ENCODE data around the gene ECI1.

The ECI1 gene

DNA sequence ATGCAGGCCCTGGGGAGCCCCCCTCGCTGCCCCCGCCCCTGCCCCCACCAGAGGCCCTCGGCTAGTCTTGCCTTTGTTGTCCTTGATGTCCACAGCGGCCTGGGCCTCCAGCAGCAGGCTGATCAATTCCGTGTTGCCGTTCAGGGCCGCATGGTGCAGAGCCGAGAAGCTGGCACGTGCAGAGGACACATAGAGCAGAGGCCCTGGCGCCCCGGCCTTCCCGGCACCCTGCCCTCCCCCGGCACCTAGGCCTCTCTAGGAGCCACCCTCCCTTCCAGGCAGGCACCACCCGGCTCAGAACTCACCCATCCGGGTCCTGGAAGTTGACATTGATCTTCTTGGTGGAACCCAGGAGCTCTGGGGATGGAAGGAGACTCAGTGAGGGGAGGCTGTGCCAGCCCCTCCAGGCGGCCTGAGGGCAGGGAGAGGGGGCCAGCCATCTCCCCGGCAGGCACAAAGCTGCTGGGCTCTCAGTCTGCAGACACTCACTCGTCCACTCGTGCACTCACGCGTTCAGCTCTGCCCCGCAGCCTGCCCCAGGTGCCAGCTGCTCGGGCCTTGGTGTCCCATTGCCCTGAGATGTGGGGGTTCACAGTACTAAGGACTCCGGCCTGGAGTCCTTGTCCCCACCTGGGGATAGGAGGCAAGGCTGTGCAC, 61.3 kb downstream of the ECI1 start:
- no peak for TF ChIP-seq CTCF (conservative IDR thresholded peaks at IDR 0.05; ENCODE audit: low read length)
- no peak for TF ChIP-seq EZH2phosphoT487 (IDR thresholded peaks at IDR 0.05; ENCODE audit: borderline replicate concordance)
- H3K27me3 ChIP-seq (ENCODE audit: insufficient read depth, low read length, poor library complexity, severe bottlenecking) = no peaks in the 10 kb centered on the region
- no peaks in the 10 kb centered on the region for H4K20me1 ChIP-seq (ENCODE audit: insufficient read depth, low read length, poor library complexity, severe bottlenecking)
- H3K4me2 ChIP-seq (ENCODE audit: low read depth, low read length, poor library complexity, severe bottlenecking) = no peak overlapping the region
- H3K4me3 ChIP-seq (ENCODE audit: low read length, poor library complexity, severe bottlenecking) = no peak overlapping the region
- H3K79me2 ChIP-seq (ENCODE audit: insufficient read depth, low read length) = no peaks in the 10 kb centered on the region
- H3K9me2 ChIP-seq (replicated peaks; ENCODE audit: low read depth, low read length) = no peaks in the 10 kb centered on the region
- H3K9me3 ChIP-seq (ENCODE audit: insufficient read depth, low read depth, low read length) = no peaks in the 10 kb centered on the region
- no peaks in the 10 kb centered on the region for H3F3A ChIP-seq (ENCODE audit: low read depth)
- H3K36me3 ChIP-seq (ENCODE audit: insufficient read depth, low read length) = no peaks in the 10 kb centered on the region
- no peaks in the 10 kb centered on the region for H3K4me1 ChIP-seq (ENCODE audit: insufficient read depth, low read length, poor library complexity, severe bottlenecking)
- H3K9ac ChIP-seq (ENCODE audit: low read depth, low read length, poor library complexity, severe bottlenecking) = no peak overlapping the region
- H2AFZ ChIP-seq (ENCODE audit: low read length) = no peak overlapping the region
